Trophoblast cell (in vitro differentiated cells and primary cell): ENCODE results near the gene HEY2.

ENCODE experiments used
- DNase-seq, 2 donors: peaks; one replicate each; pipeline ENCODE4 v3.0.0-alpha.2; 2016
- H2AFZ ChIP-seq: 2 replicates; pipeline ENCODE4 v1.6.1; 2013; ENCODE audit warnings: low read length, moderate library complexity, mild to moderate bottlenecking; ENCODE audit not compliant: insufficient read depth, poor library complexity
- H2AK5ac ChIP-seq: 2 replicates; pipeline ENCODE4 v1.6.1; 2013; ENCODE audit warnings: mild to moderate bottlenecking, low read length
- H2BK120ac ChIP-seq: 2 replicates; pipeline ENCODE4 v1.6.1; 2013; ENCODE audit warnings: low read length, mild to moderate bottlenecking, moderate library complexity; ENCODE audit not compliant: insufficient read depth, poor library complexity
- H2BK12ac ChIP-seq: 2 replicates; pipeline ENCODE4 v1.6.1; 2013; ENCODE audit warnings: mild to moderate bottlenecking, low read length, moderate library complexity
- H2BK5ac ChIP-seq: 2 replicates; pipeline ENCODE4 v1.6.1; 2013; ENCODE audit warnings: low read length, low read depth, moderate library complexity, mild to moderate bottlenecking; ENCODE audit not compliant: poor library complexity
- H3K14ac ChIP-seq: 2 replicates; pipeline ENCODE4 v1.6.1; 2013; ENCODE audit warnings: mild to moderate bottlenecking, low read length
- H3K18ac ChIP-seq: 2 replicates; pipeline ENCODE4 v1.6.1; 2013; ENCODE audit warnings: mild to moderate bottlenecking, low read length
- H3K23ac ChIP-seq: 2 replicates; pipeline ENCODE4 v1.6.1; 2013; ENCODE audit warnings: low read length
- H3K27ac ChIP-seq: 2 replicates; pipeline ENCODE4 v1.5.1; 2013; ENCODE audit warnings: low read depth, mild to moderate bottlenecking, inconsistent platforms, low read length, moderate library complexity
- H3K27me3 ChIP-seq: 2 replicates; pipeline ENCODE4 v1.6.1; 2013; ENCODE audit warnings: inconsistent platforms, mild to moderate bottlenecking, low read length, moderate library complexity; ENCODE audit not compliant: insufficient read depth
- H3K36me3 ChIP-seq, 2 experiments: 1 replicate in 1 of 2; 2 replicates in 1 of 2; pipeline ENCODE4 v1.6.1; 2013; ENCODE audit warnings: low read length in 2 of 2, mild to moderate bottlenecking in 2 of 2, moderate library complexity in 1 of 2; ENCODE audit not compliant: insufficient read depth in 2 of 2, control insufficient read depth in 1 of 2
- H3K4ac ChIP-seq: 2 replicates; pipeline ENCODE4 v1.6.1; 2013; ENCODE audit warnings: low read depth, mild to moderate bottlenecking, low read length, moderate library complexity
- H3K4me1 ChIP-seq, 2 experiments: 1 replicate in 1 of 2; 2 replicates in 1 of 2; pipeline ENCODE4 v1.6.1; 2013; ENCODE audit warnings: low read length in 2 of 2, mild to moderate bottlenecking in 2 of 2, moderate library complexity in 1 of 2; ENCODE audit not compliant: insufficient read depth in 2 of 2, control insufficient read depth in 1 of 2
- H3K4me2 ChIP-seq: 2 replicates; pipeline ENCODE4 v1.6.1; 2013; ENCODE audit warnings: inconsistent platforms, mild to moderate bottlenecking, low read length, moderate library complexity
- H3K4me3 ChIP-seq: 2 replicates; pipeline ENCODE4 v1.5.1; 2013; ENCODE audit warnings: mild to moderate bottlenecking, low read depth, low read length, inconsistent platforms
- H3K79me1 ChIP-seq: one replicate; pipeline ENCODE4 v1.6.1; 2013; ENCODE audit warnings: low read length
- H3K79me2 ChIP-seq: 2 replicates; pipeline ENCODE4 v1.6.1; 2013; ENCODE audit warnings: low read length, mild to moderate bottlenecking; ENCODE audit not compliant: control insufficient read depth, insufficient read depth, poor library complexity
- H3K9ac ChIP-seq: 2 replicates; pipeline ENCODE4 v1.6.1; 2013; ENCODE audit warnings: mild to moderate bottlenecking, low read length
- H3K9me3 ChIP-seq: 2 replicates; pipeline ENCODE4 v1.6.1; 2013; ENCODE audit warnings: low read depth, mild to moderate bottlenecking, control low read depth, inconsistent platforms, low read length; ENCODE audit not compliant: insufficient read depth
- H4K12ac ChIP-seq: 2 replicates; pipeline ENCODE4 v1.6.1; 2013; ENCODE audit warnings: low read depth, mild to moderate bottlenecking, low read length, moderate library complexity
- H4K8ac ChIP-seq: 2 replicates; pipeline ENCODE4 v1.6.1; 2013; ENCODE audit warnings: low read depth, mild to moderate bottlenecking, low read length, moderate library complexity
- H4K91ac ChIP-seq: one replicate; pipeline ENCODE4 v1.6.1; 2013; ENCODE audit warnings: low read depth, mild to moderate bottlenecking, low read length, moderate library complexity
- WGBS: extraction: QIAGEN DNeasy Blood & Tissue Kit; methylation state at CpG from one replicate; pipeline ENCODE4 v1.1.7; 2013; ENCODE audit warnings: missing lambda C conversion rate; ENCODE audit not compliant: insufficient read length, insufficient coverage; ENCODE audit errors: extremely low coverage; 5-methylcytosine and 5-hydroxymethylcytosine counted together

HEY2 gene

GRCh38 chr6:125807293-125807692, 57.9 kb downstream of the HEY2 start:
- no peak overlapping the region for H2BK12ac ChIP-seq
- no peak overlapping the region for H2AK5ac ChIP-seq
- no peaks in the 10 kb centered on the region for H3K79me2 ChIP-seq
- H2BK5ac ChIP-seq: no peak overlapping the region
- H3K4me2 ChIP-seq: no peak overlapping the region
- H3K27ac ChIP-seq: no peak overlapping the region
- H4K91ac ChIP-seq: no peak overlapping the region
- H3K27me3 ChIP-seq: no peaks in the 10 kb centered on the region
- no peak overlapping the region for H3K4ac ChIP-seq
- no peak for DNase-seq
- peaks cover 0 to under 1% of the 10 kb centered on the region in 2 experiments for H3K36me3 ChIP-seq
- WGBS: no CpG with 5 or more reads among the region's 4 CpGs
- no peak overlapping the region for H2AFZ ChIP-seq
- H3K9ac ChIP-seq: no peak overlapping the region
- no peaks in the 10 kb centered on the region for H3K9me3 ChIP-seq
- H3K4me1 ChIP-seq: peaks cover 4 to 6% of the 10 kb centered on the region in 2 experiments
- no peak overlapping the region for H3K14ac ChIP-seq
- H4K8ac ChIP-seq: no peak overlapping the region
- no peak overlapping the region for H3K18ac ChIP-seq
- H3K4me3 ChIP-seq: no peak overlapping the region
- H2BK120ac ChIP-seq: no peak overlapping the region
- H3K79me1 ChIP-seq: no peaks in the 10 kb centered on the region
- no peak overlapping the region for H4K12ac ChIP-seq
- H3K23ac ChIP-seq: no peak overlapping the region

- no peak overlapping the region for H2BK5ac ChIP-seq
- H4K8ac ChIP-seq: no peak overlapping the region
- no peak overlapping the region for H4K12ac ChIP-seq
- H3K14ac ChIP-seq: no peak overlapping the region
- peaks cover 6 to 9% of the 10 kb centered on the region in 2 experiments for H3K4me1 ChIP-seq
- H3K9me3 ChIP-seq: no peaks in the 10 kb centered on the region
- H3K4ac ChIP-seq: no peak overlapping the region
- H3K4me3 ChIP-seq: no peak overlapping the region
- no peak overlapping the region for H2AFZ ChIP-seq
- no peak overlapping the region for H3K23ac ChIP-seq
- no peak overlapping the region for H3K27ac ChIP-seq
- no peaks in the 10 kb centered on the region for H3K79me2 ChIP-seq
- H3K18ac ChIP-seq: no peak overlapping the region
- no CpG with 5 or more reads among the region's 4 CpGs for WGBS
- no peak overlapping the region for H2BK12ac ChIP-seq
- no peak overlapping the region for H2AK5ac ChIP-seq
- H3K9ac ChIP-seq: no peak overlapping the region
- peak; percentile 65 to 85 for DNase-seq
- no peak overlapping the region for H4K91ac ChIP-seq
- no peaks in the 10 kb centered on the region for H3K27me3 ChIP-seq
- H3K79me1 ChIP-seq: no peaks in the 10 kb centered on the region
- H3K36me3 ChIP-seq: no peaks in the 10 kb centered on the region
- no peak overlapping the region for H2BK120ac ChIP-seq
- H3K4me2 ChIP-seq: no peak overlapping the region
Observed at GRCh38 chr6:125808060-125808459, 58.6 kb downstream of the HEY2 start.

GRCh38 chr6:125808591-125808990, 59.2 kb downstream of the HEY2 start:
- no peak overlapping the region for H2AFZ ChIP-seq
- H2BK12ac ChIP-seq: no peak overlapping the region
- H3K9me3 ChIP-seq: no peaks in the 10 kb centered on the region
- no peak overlapping the region for H3K18ac ChIP-seq
- no peak overlapping the region for H3K23ac ChIP-seq
- no peak overlapping the region for H3K9ac ChIP-seq
- H3K79me1 ChIP-seq: no peaks in the 10 kb centered on the region
- H3K79me2 ChIP-seq: no peaks in the 10 kb centered on the region
- no peak for DNase-seq
- H2BK5ac ChIP-seq: no peak overlapping the region
- no peak overlapping the region for H3K14ac ChIP-seq
- no peaks in the 10 kb centered on the region for H3K27me3 ChIP-seq
- no peak overlapping the region for H4K12ac ChIP-seq
- H3K4ac ChIP-seq: no peak overlapping the region
- H2AK5ac ChIP-seq: no peak overlapping the region
- no peak overlapping the region for H4K91ac ChIP-seq
- H3K4me2 ChIP-seq: no peak overlapping the region
- no peak overlapping the region for H3K27ac ChIP-seq
- no peaks in the 10 kb centered on the region for H3K36me3 ChIP-seq
- peaks cover 6 to 10% of the 10 kb centered on the region in 2 experiments for H3K4me1 ChIP-seq
- no peak overlapping the region for H3K4me3 ChIP-seq
- no peak overlapping the region for H2BK120ac ChIP-seq
- no peak overlapping the region for H4K8ac ChIP-seq

- no peak overlapping the region for H4K8ac ChIP-seq
- DNase-seq: no peak
- no peaks in the 10 kb centered on the region for H3K27me3 ChIP-seq
- H2AK5ac ChIP-seq: no peak overlapping the region
- H3K4me2 ChIP-seq: no peak overlapping the region
- no peaks in the 10 kb centered on the region for H3K36me3 ChIP-seq
- H3K9me3 ChIP-seq: no peaks in the 10 kb centered on the region
- H3K4me1 ChIP-seq: peaks cover 6 to 10% of the 10 kb centered on the region in 2 experiments
- H4K12ac ChIP-seq: no peak overlapping the region
- H3K9ac ChIP-seq: no peak overlapping the region
- H3K4ac ChIP-seq: no peak overlapping the region
- H3K79me2 ChIP-seq: no peaks in the 10 kb centered on the region
- H3K4me3 ChIP-seq: no peak overlapping the region
- no peak overlapping the region for H3K23ac ChIP-seq
- H2AFZ ChIP-seq: no peak overlapping the region
- H3K27ac ChIP-seq: no peak overlapping the region
- no peak overlapping the region for H3K18ac ChIP-seq
- no peaks in the 10 kb centered on the region for H3K79me1 ChIP-seq
- no peak overlapping the region for H4K91ac ChIP-seq
- H2BK12ac ChIP-seq: no peak overlapping the region
- no peak overlapping the region for H2BK5ac ChIP-seq
- H2BK120ac ChIP-seq: no peak overlapping the region
- no CpG with 5 or more reads among the region's 3 CpGs for WGBS
- H3K14ac ChIP-seq: no peak overlapping the region
Observed at GRCh38 chr6:125809570-125810170, 60.2 kb downstream of the HEY2 start.
